Upper lobe of left lung (tissue), 6 donors: ENCODE measurements around the gene IFNAR1. TPM values are rescaled to one million over a fixed set of nuclear protein-coding genes. Genes with fewer than 3 reads are reported as not detected.

Source experiments
- ATAC-seq, 2 donors: fragments of 200-7000 bp; cut with Tn5 transposase; one replicate each; pipeline ENCODE4 v1.9.1; 2022; ENCODE audit warnings: mild to moderate bottlenecking in 2 of 2, moderate library complexity in 2 of 2; ENCODE audit not compliant: low FRiP score in 2 of 2
- DNase-seq, 2 donors: peaks; one replicate each; pipeline ENCODE4 v3.0.0-alpha.2; 2019 to 2020
- H3K27ac ChIP-seq, 4 donors: fragments of 200-600 bp; sonication (generic); one replicate each; pipeline ENCODE4 v1.5.1; 2016 to 2019
- H3K27me3 ChIP-seq, 4 donors: fragments of 200-600 bp; sonication (generic); one replicate each; pipeline ENCODE4 v1.5.1; 2017 to 2019
- H3K36me3 ChIP-seq, 4 donors: fragments of 200-600 bp; sonication (generic); one replicate each; pipeline ENCODE4 v1.5.1; 2016 to 2019
- H3K4me1 ChIP-seq, 4 donors: fragments of 200-600 bp; sonication (generic); one replicate each; pipeline ENCODE4 v1.5.1; 2018 to 2019
- H3K4me3 ChIP-seq, 4 donors: fragments of 200-600 bp; sonication (generic); one replicate each; pipeline ENCODE4 v1.5.1; 2017 to 2019; ENCODE audit warnings: mild to moderate bottlenecking in 2 of 4, moderate library complexity in 1 of 4
- H3K9me3 ChIP-seq, 4 donors: fragments of 200-600 bp; sonication (generic); one replicate each; pipeline ENCODE4 v1.5.1; 2018 to 2019
- EP300 ChIP-seq, 4 donors: sonication (generic); formaldehyde crosslinking; IDR thresholded peaks; one replicate each; pipeline ENCODE4 v1.5.1; 2017; ENCODE audit warnings: antibody characterized with exemption in 4 of 4, control low read depth in 2 of 4
- POLR2A ChIP-seq, 4 donors: fragments of 450-650 bp; IDR thresholded peaks; one replicate each; pipeline ENCODE4 v1.5.1; 2016 to 2017; ENCODE audit warnings: antibody characterized with exemption in 4 of 4, mild to moderate bottlenecking in 2 of 4
- POLR2AphosphoS5 ChIP-seq, 2 donors: sonication (generic); formaldehyde crosslinking; IDR thresholded peaks; one replicate each; pipeline ENCODE4 v1.5.1; 2017; ENCODE audit warnings: antibody characterized with exemption in 2 of 2
- WGBS, 2 donors: methylation state at CpG; one replicate each; pipeline ENCODE4 v1.1.5; 2017 to 2018; 5-methylcytosine and 5-hydroxymethylcytosine counted together
- total RNA-seq, 6 donors: library from RNA; depleted of rRNA in 4 of 6; stranded (reverse); fragments of >200 nt in 4 of 6; gene quantifications; one replicate each; pipeline versions ENCODE4 v1.1.0 to v1.2.1, GENCODE V29; 2016 to 2021
- TF ChIP-seq, protein P1 (sequence below), 6 experiments: fragments of 450-650 bp in 4 of 6; fragments of 200-600 bp in 2 of 6; sonication (generic) in 2 of 6; IDR thresholded peaks; one replicate each; pipeline ENCODE4 v1.5.1; 2016 to 2019; ENCODE audit warnings: antibody characterized with exemption in 6 of 6
- donor health status: DM: no; HTN: no; CAD: no; lungs with moderate emphysema.
- donor health status: DM: no; HTN: yes; CAD: no; lungs with severe emphysema.

The IFNAR1 gene
- total RNA-seq, 6 donors from 2014 or later = 17.1 to 68.5 (median 36.0) TPM

DNA sequence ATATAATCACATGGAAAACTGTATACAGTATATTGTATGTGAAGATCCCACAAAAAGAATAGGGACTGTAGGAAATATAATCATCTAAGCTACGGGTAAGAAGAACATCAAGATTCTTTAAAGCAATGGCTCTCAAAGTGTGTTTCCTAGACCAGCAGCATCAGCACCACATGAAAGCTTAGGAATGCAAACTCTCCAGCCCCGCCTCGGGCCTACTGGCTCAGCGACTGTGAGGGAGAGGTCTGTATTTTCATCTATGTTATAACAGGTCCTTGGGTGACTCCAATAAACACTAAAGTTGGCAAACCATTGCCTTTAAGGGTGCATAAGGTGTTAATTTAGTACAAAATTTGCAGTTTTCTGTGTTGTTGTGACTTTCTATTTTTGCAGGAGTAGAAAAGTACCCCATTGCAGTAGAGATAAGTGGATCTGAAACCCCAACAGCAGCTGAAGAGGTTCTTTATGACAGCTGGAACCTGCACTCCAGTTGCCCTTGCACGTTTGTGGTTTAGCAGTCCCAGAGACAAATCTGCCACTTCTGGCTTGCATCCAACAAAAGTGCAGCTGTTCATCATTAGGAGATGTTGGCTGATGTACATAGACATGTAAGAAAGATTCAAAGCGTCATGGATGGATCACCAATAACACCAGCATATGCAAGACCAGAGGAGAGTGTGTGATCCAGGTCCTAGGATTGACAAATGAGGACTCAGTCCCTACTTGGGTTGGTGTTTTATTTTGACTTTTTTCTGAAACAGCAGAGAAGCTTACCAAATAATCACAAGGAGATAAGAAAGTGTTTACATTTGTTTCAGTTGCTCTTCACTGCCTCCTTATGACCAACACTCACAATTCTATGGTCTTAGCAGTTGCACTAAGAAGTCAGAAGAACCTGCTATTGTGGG, 15.9 kb upstream of the IFNAR1 start:
- Histone ChIP-seq H3K27me3 (no peaks in the 10 kb centered on the region), H3K4me3 (no peak overlapping the region), H3K9me3 (no peaks in the 10 kb centered on the region), H3K4me1 (peaks cover 0 to 4% (median 0%) of the 10 kb centered on the region in 4 donors), H3K36me3 (no peaks in the 10 kb centered on the region), H3K27ac (no peak overlapping the region)
- TF ChIP-seq, protein P1, sequence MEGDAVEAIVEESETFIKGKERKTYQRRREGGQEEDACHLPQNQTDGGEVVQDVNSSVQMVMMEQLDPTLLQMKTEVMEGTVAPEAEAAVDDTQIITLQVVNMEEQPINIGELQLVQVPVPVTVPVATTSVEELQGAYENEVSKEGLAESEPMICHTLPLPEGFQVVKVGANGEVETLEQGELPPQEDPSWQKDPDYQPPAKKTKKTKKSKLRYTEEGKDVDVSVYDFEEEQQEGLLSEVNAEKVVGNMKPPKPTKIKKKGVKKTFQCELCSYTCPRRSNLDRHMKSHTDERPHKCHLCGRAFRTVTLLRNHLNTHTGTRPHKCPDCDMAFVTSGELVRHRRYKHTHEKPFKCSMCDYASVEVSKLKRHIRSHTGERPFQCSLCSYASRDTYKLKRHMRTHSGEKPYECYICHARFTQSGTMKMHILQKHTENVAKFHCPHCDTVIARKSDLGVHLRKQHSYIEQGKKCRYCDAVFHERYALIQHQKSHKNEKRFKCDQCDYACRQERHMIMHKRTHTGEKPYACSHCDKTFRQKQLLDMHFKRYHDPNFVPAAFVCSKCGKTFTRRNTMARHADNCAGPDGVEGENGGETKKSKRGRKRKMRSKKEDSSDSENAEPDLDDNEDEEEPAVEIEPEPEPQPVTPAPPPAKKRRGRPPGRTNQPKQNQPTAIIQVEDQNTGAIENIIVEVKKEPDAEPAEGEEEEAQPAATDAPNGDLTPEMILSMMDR (IDR thresholded peaks at IDR 0.05) = no peak
- TF ChIP-seq EP300 (IDR thresholded peaks at IDR 0.05) = no peak
- no peak for TF ChIP-seq POLR2A (IDR thresholded peaks at IDR 0.05)
- TF ChIP-seq POLR2AphosphoS5 (IDR thresholded peaks at IDR 0.05) = no peak
- DNase-seq (no peak), ATAC-seq (no peak)
- 39 to 43% methylated on average over 6 of the region's 6 CpGs for WGBS, 2 donors

GRCh38 chr21:33309778-33310177, 15.0 kb upstream of the IFNAR1 start:
- DNase-seq (no peak), ATAC-seq (no peak)
- TF ChIP-seq POLR2AphosphoS5 (IDR thresholded peaks at IDR 0.05) = no peak
- TF ChIP-seq, protein P1 (IDR thresholded peaks at IDR 0.05) = no peak
- no peak for TF ChIP-seq EP300 (IDR thresholded peaks at IDR 0.05)
- TF ChIP-seq POLR2A (IDR thresholded peaks at IDR 0.05) = no peak
- Histone ChIP-seq H3K36me3 (no peaks in the 10 kb centered on the region), H3K27ac (no peak overlapping the region), H3K4me3 (no peak overlapping the region), H3K27me3 (no peaks in the 10 kb centered on the region), H3K4me1 (peaks cover 0 to 4% (median 0%) of the 10 kb centered on the region in 4 donors), H3K9me3 (no peaks in the 10 kb centered on the region)
- 83 to 100% methylated on average over 1 of the region's 1 CpG for WGBS, 2 donors

- TF ChIP-seq POLR2AphosphoS5 (IDR thresholded peaks at IDR 0.05) = no peak
- TF ChIP-seq POLR2A (IDR thresholded peaks at IDR 0.05) = no peak
- no peak for ATAC-seq
- WGBS, 2 donors = 80 to 90% methylated on average over 3 of the region's 3 CpGs
These were observed 12.6 kb upstream of the IFNAR1 start for GRCh38 chr21:33312121-33312520.

GRCh38 chr21:33313183-33313582, 11.6 kb upstream of the IFNAR1 start:
- H3K9me3 ChIP-seq = no peaks in the 10 kb centered on the region
- no peak overlapping the region for H3K27ac ChIP-seq
- H3K4me1 ChIP-seq = peaks cover 0 to 4% (median 0%) of the 10 kb centered on the region in 4 donors
- TF ChIP-seq, protein P1 (IDR thresholded peaks at IDR 0.05) = no peak
- TF ChIP-seq EP300 (IDR thresholded peaks at IDR 0.05) = no peak
- TF ChIP-seq POLR2AphosphoS5 (IDR thresholded peaks at IDR 0.05) = no peak
- no peak for TF ChIP-seq POLR2A (IDR thresholded peaks at IDR 0.05)
- H3K36me3 ChIP-seq = no peaks in the 10 kb centered on the region
- H3K27me3 ChIP-seq = no peaks in the 10 kb centered on the region
- WGBS, 2 donors = 88 to 89% methylated on average over 1 of the region's 1 CpG
- no peak overlapping the region for H3K4me3 ChIP-seq
- ATAC-seq (no peak), DNase-seq (no peak)

More at GRCh38 chr21:33312121-33312520, 12.6 kb upstream of the IFNAR1 start:
- no peak for DNase-seq
- Histone ChIP-seq H3K4me1 (peaks cover 0 to 4% (median 0%) of the 10 kb centered on the region in 4 donors), H3K27me3 (no peaks in the 10 kb centered on the region), H3K27ac (no peak overlapping the region), H3K36me3 (no peaks in the 10 kb centered on the region), H3K9me3 (no peaks in the 10 kb centered on the region), H3K4me3 (no peak overlapping the region)

- DNase-seq = no peak
- Histone ChIP-seq H3K36me3 (no peaks in the 10 kb centered on the region), H3K4me3 (no peak overlapping the region), H3K27me3 (no peaks in the 10 kb centered on the region), H3K9me3 (no peaks in the 10 kb centered on the region), H3K4me1 (peaks cover 0 to 3% (median 0%) of the 10 kb centered on the region in 4 donors), H3K27ac (no peak overlapping the region)
- 88 to 92% methylated on average over 4 of the region's 4 CpGs for WGBS, 2 donors
- no peak for ATAC-seq
- no peak for TF ChIP-seq POLR2A (IDR thresholded peaks at IDR 0.05)
- TF ChIP-seq POLR2AphosphoS5 (IDR thresholded peaks at IDR 0.05) = no peak
- TF ChIP-seq, protein P1 (IDR thresholded peaks at IDR 0.05) = no peak
- no peak for TF ChIP-seq EP300 (IDR thresholded peaks at IDR 0.05)
These were observed 11.2 kb upstream of the IFNAR1 start for GRCh38 chr21:33313611-33314010.
